Esophagus (tissue), 2 donors: ENCODE results near the gene HS3ST3A1. TPM values are rescaled to one million over a fixed set of nuclear protein-coding genes. Genes with fewer than 3 reads are reported as not detected.

Experiments
- H3K27ac ChIP-seq, 2 donors: one replicate each; pipeline ENCODE4 v1.5.1; 2013; ENCODE audit warnings: low read depth in 2 of 2, mild to moderate bottlenecking in 2 of 2, inconsistent platforms in 1 of 2, low read length in 1 of 2, moderate library complexity in 1 of 2
- H3K27me3 ChIP-seq, 2 donors: one replicate each; pipeline ENCODE4 v1.6.1; 2013; ENCODE audit warnings: low read length in 2 of 2, control low read depth in 1 of 2, mild to moderate bottlenecking in 1 of 2; ENCODE audit not compliant: insufficient read depth in 2 of 2, control insufficient read depth in 1 of 2
- H3K36me3 ChIP-seq, 2 donors: one replicate each; pipeline ENCODE4 v1.6.1; 2013; ENCODE audit warnings: low read length in 1 of 2; ENCODE audit not compliant: control insufficient read depth in 2 of 2, insufficient read depth in 2 of 2
- H3K4me1 ChIP-seq, 2 donors: one replicate each; pipeline ENCODE4 v1.6.1; 2013; ENCODE audit warnings: low read length in 1 of 2; ENCODE audit not compliant: control insufficient read depth in 2 of 2, insufficient read depth in 2 of 2
- H3K4me3 ChIP-seq, 2 donors: one replicate each; pipeline ENCODE4 v1.5.1; 2013; ENCODE audit warnings: low read length in 2 of 2, mild to moderate bottlenecking in 2 of 2, low read depth in 1 of 2, moderate library complexity in 1 of 2
- H3K9me3 ChIP-seq, 2 donors: one replicate each; pipeline ENCODE4 v1.6.1; 2013; ENCODE audit warnings: mild to moderate bottlenecking in 2 of 2, low read depth in 1 of 2, low read length in 1 of 2, moderate library complexity in 1 of 2; ENCODE audit not compliant: control insufficient read depth in 2 of 2, insufficient read depth in 1 of 2
- WGBS, 2 donors: extraction: QIAGEN DNeasy Blood & Tissue Kit; methylation state at CpG; one replicate each; pipeline ENCODE4 v1.1.7; 2013; 5-methylcytosine and 5-hydroxymethylcytosine counted together
- polyA plus RNA-seq, 2 donors: library from polyadenylated mRNA; stranded (reverse); fragments of 200-250 nt; gene quantifications; one replicate each; pipeline ENCODE4 v1.2.3, GENCODE V29; 2013
- donor health status: healthy with polysubstance abuse.
- donor health status: Bipolar disorder and iron deficiency.

The HS3ST3A1 gene
- polyA plus RNA-seq = 1 to 10 TPM; 1.7 to 5.8 TPM

- peaks cover 4 to 9% of the 10 kb centered on the region in 2 donors for H3K4me1 ChIP-seq
- 1 to 2% methylated on average over 45 to 61 of the region's 61 CpGs for WGBS, 2 donors
- peaks cover 0 to 6% of the 10 kb centered on the region in 2 donors for H3K27me3 ChIP-seq
- peak within 1 kb of the TSS; percentile 61 to 74 for H3K4me3 ChIP-seq
- H3K36me3 ChIP-seq = no peaks in the 10 kb centered on the region
- H3K27ac ChIP-seq = peak within 1 kb of the TSS; percentile 23 to 34
- no peaks in the 10 kb centered on the region for H3K9me3 ChIP-seq
Measured at GRCh38 chr17:13601776-13602551, at the start of gene HS3ST3A1. HS3ST3A1 (minus strand) TSS chr17:13601929; CDS start chr17:13601129, 800 bp downstream.

- Histone ChIP-seq H3K27ac (no peak overlapping the region), H3K9me3 (no peaks in the 10 kb centered on the region), H3K4me1 (peaks cover 0 to 2% of the 10 kb centered on the region in 2 donors), H3K36me3 (no peaks in the 10 kb centered on the region), H3K4me3 (no peak overlapping the region), H3K27me3 (no peaks in the 10 kb centered on the region)
- whole genome bisulfite sequencing, 2 donors = 69 to 75% methylated on average over 4 of the region's 4 CpGs
Measured at GRCh38 chr17:13650096-13650675, 48.5 kb upstream of the HS3ST3A1 start.

- H3K36me3 ChIP-seq = no peaks in the 10 kb centered on the region
- no peaks in the 10 kb centered on the region for H3K9me3 ChIP-seq
- H3K27me3 ChIP-seq = no peaks in the 10 kb centered on the region
- H3K4me3 ChIP-seq = no peak overlapping the region
- no peaks in the 10 kb centered on the region for H3K4me1 ChIP-seq
- WGBS, 2 donors = 62 to 64% methylated on average over 6 of the region's 6 CpGs
- no peak overlapping the region for H3K27ac ChIP-seq
Measured at GRCh38 chr17:13647543-13648021, 45.9 kb upstream of the HS3ST3A1 start.

GRCh38 chr17:13646969-13647542, 45.3 kb upstream of the HS3ST3A1 start:
- Histone ChIP-seq H3K36me3 (no peaks in the 10 kb centered on the region), H3K27ac (no peak overlapping the region), H3K27me3 (no peaks in the 10 kb centered on the region), H3K9me3 (no peaks in the 10 kb centered on the region), H3K4me1 (no peaks in the 10 kb centered on the region), H3K4me3 (no peak overlapping the region)
- WGBS, 2 donors = 60 to 73% methylated on average over 5 of the region's 5 CpGs

GRCh38 chr17:13646411-13646810, 44.7 kb upstream of the HS3ST3A1 start:
- Histone ChIP-seq H3K27ac (no peak overlapping the region), H3K36me3 (no peaks in the 10 kb centered on the region), H3K9me3 (no peaks in the 10 kb centered on the region), H3K4me1 (no peaks in the 10 kb centered on the region), H3K4me3 (no peak overlapping the region), H3K27me3 (no peaks in the 10 kb centered on the region)
- 57 to 62% methylated on average over 2 of the region's 2 CpGs for WGBS, 2 donors

- Histone ChIP-seq H3K27me3 (no peaks in the 10 kb centered on the region), H3K36me3 (no peaks in the 10 kb centered on the region), H3K27ac (no peak overlapping the region), H3K4me3 (no peak overlapping the region), H3K9me3 (no peaks in the 10 kb centered on the region), H3K4me1 (no peaks in the 10 kb centered on the region)
- WGBS, 2 donors = 84 to 90% methylated on average over 2 of the region's 2 CpGs
Measured at GRCh38 chr17:13643180-13643579, 41.5 kb upstream of the HS3ST3A1 start.

GRCh38 chr17:13642188-13642587, 40.5 kb upstream of the HS3ST3A1 start:
- no peaks in the 10 kb centered on the region for H3K27me3 ChIP-seq
- H3K4me3 ChIP-seq = no peak overlapping the region
- no peaks in the 10 kb centered on the region for H3K36me3 ChIP-seq
- H3K4me1 ChIP-seq = no peaks in the 10 kb centered on the region
- H3K9me3 ChIP-seq = no peaks in the 10 kb centered on the region
- WGBS, 2 donors = 65% methylated on average over 2 of the region's 2 CpGs
- H3K27ac ChIP-seq = no peak overlapping the region

- WGBS, 2 donors = 56 to 71% methylated on average over 3 of the region's 3 CpGs
- H3K4me3 ChIP-seq = no peak overlapping the region
- H3K36me3 ChIP-seq = no peaks in the 10 kb centered on the region
- no peaks in the 10 kb centered on the region for H3K9me3 ChIP-seq
- no peaks in the 10 kb centered on the region for H3K4me1 ChIP-seq
- no peak overlapping the region for H3K27ac ChIP-seq
- H3K27me3 ChIP-seq = no peaks in the 10 kb centered on the region
Measured at GRCh38 chr17:13640551-13640950, 38.8 kb upstream of the HS3ST3A1 start.

- Histone ChIP-seq H3K36me3 (no peaks in the 10 kb centered on the region), H3K9me3 (no peaks in the 10 kb centered on the region), H3K4me1 (no peaks in the 10 kb centered on the region), H3K27ac (no peak overlapping the region), H3K27me3 (no peaks in the 10 kb centered on the region), H3K4me3 (no peak overlapping the region)
- WGBS, 2 donors = 74 to 75% methylated on average over 1 of the region's 1 CpG
Measured at GRCh38 chr17:13638855-13639458, 37.2 kb upstream of the HS3ST3A1 start.
